ENCODE results near the gene PRDM5.

Gene PRDM5

GRCh38 chr4:120903419-120903818, 19.1 kb downstream of the PRDM5 start:
- TF ChIP-seq POLR2A (IDR thresholded peaks at IDR 0.05; ENCODE audit: extremely low read depth, insufficient read length) (no peak), CTCF (IDR thresholded peaks at IDR 0.05; ENCODE audit: low read depth, low read length) (no peak), MYC (IDR thresholded peaks at IDR 0.05; ENCODE audit: low read depth, low read length) (no peak)
- DNase-seq (ENCODE audit: low read depth): no peak
- no peak overlapping the region for H3K4me3 ChIP-seq (ENCODE audit: low read depth, low read length)

- H3K4me3 ChIP-seq (ENCODE audit: low read depth, low read length): no peak overlapping the region
- DNase-seq (ENCODE audit: low read depth): no peak
- TF ChIP-seq MYC (IDR thresholded peaks at IDR 0.05; ENCODE audit: low read depth, low read length) (no peak), CTCF (IDR thresholded peaks at IDR 0.05; ENCODE audit: low read depth, low read length) (no peak), MAX (IDR thresholded peaks at IDR 0.05; ENCODE audit: low read depth, low read length) (no peak), POLR2A (IDR thresholded peaks at IDR 0.05; ENCODE audit: extremely low read depth, insufficient read length) (no peak)
These were observed 19.6 kb downstream of the PRDM5 start for GRCh38 chr4:120902925-120903324.

- DNase-seq (ENCODE audit: low read depth): no peak
- no peak for TF ChIP-seq POLR2A (IDR thresholded peaks at IDR 0.05; ENCODE audit: extremely low read depth, insufficient read length)
- no peak for TF ChIP-seq MAX (IDR thresholded peaks at IDR 0.05; ENCODE audit: low read depth, low read length)
- TF ChIP-seq CTCF (IDR thresholded peaks at IDR 0.05; ENCODE audit: low read depth, low read length): no peak
- TF ChIP-seq MYC (IDR thresholded peaks at IDR 0.05; ENCODE audit: low read depth, low read length): no peak
- no peak overlapping the region for H3K4me3 ChIP-seq (ENCODE audit: low read depth, low read length)
These were observed 20.8 kb downstream of the PRDM5 start for GRCh38 chr4:120901731-120902130.

GRCh38 chr4:120897981-120898719, 24.4 kb downstream of the PRDM5 start:
- TF ChIP-seq MAX (IDR thresholded peaks at IDR 0.05; ENCODE audit: low read depth, low read length) (no peak), MYC (IDR thresholded peaks at IDR 0.05; ENCODE audit: low read depth, low read length) (no peak), CTCF (IDR thresholded peaks at IDR 0.05; ENCODE audit: low read depth, low read length) (no peak), POLR2A (IDR thresholded peaks at IDR 0.05; ENCODE audit: extremely low read depth, insufficient read length) (no peak)
- no peak for DNase-seq (ENCODE audit: low read depth)
- no peak overlapping the region for H3K4me3 ChIP-seq (ENCODE audit: low read depth, low read length)

- TF ChIP-seq MYC (IDR thresholded peaks at IDR 0.05; ENCODE audit: low read depth, low read length): no peak
- no peak for TF ChIP-seq POLR2A (IDR thresholded peaks at IDR 0.05; ENCODE audit: extremely low read depth, insufficient read length)
- no peak for TF ChIP-seq CTCF (IDR thresholded peaks at IDR 0.05; ENCODE audit: low read depth, low read length)
- no peak for TF ChIP-seq MAX (IDR thresholded peaks at IDR 0.05; ENCODE audit: low read depth, low read length)
- no peak overlapping the region for H3K4me3 ChIP-seq (ENCODE audit: low read depth, low read length)
- no peak for DNase-seq (ENCODE audit: low read depth)
These were observed 27.0 kb downstream of the PRDM5 start for GRCh38 chr4:120895554-120895953.

Measured in NB4 (cell line).